GM19239 (cell line): ENCODE results near the gene SEC22C.
"Not testable (repeated sequence)": the region's sequence is repeated elsewhere in the genome, so short reads cannot be mapped to it uniquely, and the experiment has no call there.

Experiments
- DNase-seq: peaks from one replicate; pipeline ENCODE4 v3.0.0; 2011; ENCODE audit warnings: low spot score; ENCODE audit not compliant: insufficient read length
- FAIRE-seq: peaks from 2 replicates; lab custom pipeline; 2011; peaks lifted over from hg19 to GRCh38; lab: Jason Lieb, UNC

Gene SEC22C

GRCh38 chr3:42581709-42582473 is at the start of gene SEC22C:
SEC22C (minus strand) TSS chr3:42581967; CDS start chr3:42569046, 12,921 bp downstream.
- peak; percentile 99 for FAIRE-seq

DNA sequence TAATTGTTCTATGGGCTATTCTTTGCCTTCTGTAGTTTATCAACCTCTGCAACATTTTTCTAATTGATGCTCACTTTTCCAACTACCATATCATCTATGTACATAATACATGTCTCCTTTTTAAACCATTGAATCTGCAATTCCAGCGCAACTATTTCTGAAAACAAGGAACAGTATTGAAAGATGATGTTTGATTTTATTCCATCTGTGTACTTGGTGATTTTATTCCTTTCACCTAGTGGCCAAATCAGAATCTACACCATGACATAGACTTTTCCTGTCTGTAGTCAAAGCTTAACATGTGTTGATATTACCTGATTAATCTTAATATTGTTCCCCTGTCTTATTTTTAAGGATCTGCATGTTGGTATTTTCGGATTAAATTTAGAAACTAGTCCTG is 31.7 kb upstream of the SEC22C start:
- peak; percentile 4 for FAIRE-seq
- DNase-seq = no peak

More at GRCh38 chr3:42581709-42582473, at the start of gene SEC22C:
- DNase-seq = peak; percentile 90

DNA sequence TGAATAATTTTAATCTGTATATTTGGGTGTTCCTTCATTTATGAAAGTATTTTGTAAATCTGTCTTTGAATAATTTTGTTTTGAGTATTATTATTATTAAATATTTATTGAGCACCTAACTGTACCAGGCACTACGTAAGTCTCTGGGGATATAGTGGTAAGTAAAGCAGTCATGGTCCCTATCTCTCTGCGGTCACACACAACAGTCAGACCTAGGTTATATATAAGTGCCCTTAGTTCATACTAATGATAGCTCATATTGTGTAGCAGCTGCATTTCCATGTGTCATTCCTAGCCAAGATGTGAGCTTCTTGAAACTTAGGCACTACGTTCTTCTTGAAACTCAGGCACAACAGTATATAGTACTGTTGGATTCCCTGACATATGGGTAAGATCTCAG is 31.2 kb upstream of the SEC22C start:
- DNase-seq = no peak

DNA sequence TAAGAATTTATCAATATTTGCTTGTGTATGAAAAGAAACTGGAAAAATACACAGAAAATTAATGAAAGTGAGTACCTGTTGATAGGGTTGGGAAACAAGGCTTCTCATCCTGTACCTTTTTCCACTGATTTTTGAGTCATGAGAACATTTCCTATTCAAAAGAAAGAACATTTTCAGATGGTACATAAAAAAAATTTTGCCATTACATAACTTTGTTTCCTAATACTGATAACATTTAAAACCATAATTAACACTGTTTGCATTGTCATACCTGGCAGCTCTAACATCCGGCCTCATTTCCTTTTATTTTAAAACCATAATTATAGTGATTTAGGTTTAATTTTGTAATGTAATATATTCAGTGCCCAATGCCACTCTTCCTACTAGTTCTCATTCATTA is 30.4 kb upstream of the SEC22C start:
- FAIRE-seq = no peak
- DNase-seq = no peak

More for the DNA sequence above, 31.2 kb upstream of the SEC22C start:
- no peak for FAIRE-seq

GRCh38 chr3:42610976-42611375 is 29.2 kb upstream of the SEC22C start:
- no peak for DNase-seq
- no peak for FAIRE-seq

DNA sequence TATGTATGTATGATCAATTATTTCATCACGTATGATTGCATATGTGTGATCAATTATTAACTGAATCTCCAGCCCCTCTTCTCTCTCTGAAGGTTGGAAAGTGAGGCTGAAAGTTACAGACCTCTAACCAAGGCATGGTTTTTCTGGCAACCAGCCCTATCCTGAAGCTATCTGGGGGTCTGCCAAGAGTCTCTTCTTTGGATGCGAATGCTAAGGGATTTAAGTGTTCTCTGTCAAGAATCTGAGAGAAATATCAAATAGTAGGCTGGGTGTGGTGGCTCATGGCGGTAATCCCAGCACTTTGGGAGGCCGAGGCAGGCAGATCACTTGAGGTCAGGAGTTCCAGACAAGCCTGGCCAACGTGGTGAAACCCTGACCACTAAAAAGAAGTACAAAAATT is 26.8 kb upstream of the SEC22C start:
- no peak for FAIRE-seq
- no peak for DNase-seq

DNA sequence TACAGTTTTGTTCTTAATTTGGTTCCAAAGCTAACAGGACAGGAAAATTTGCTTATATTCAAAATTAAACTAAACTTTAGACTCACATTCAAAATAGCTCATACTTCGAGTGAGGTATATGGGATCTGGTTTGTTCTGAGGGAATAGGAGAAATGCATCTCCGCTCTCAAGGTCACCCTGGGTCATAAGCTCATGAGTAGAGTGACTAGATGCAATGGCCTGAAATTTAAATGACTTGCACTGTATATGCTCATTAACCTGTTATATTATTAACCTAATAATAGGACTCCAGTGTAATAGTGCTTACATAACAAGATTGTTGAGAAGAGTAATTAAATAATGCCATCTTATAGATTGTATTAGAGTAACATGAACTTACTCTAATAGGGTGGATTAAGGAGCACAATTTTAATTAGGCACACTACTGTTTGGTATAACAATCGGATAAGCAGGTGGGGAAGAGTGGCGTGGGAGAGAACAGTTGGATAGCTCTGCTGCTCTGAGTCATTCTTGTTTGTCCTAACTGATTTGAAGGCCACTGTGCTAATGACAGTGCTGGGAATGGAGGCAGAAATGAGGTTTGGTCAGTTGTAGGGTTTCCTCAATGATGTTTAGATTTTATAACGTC is 23.9 kb upstream of the SEC22C start:
- FAIRE-seq (no peak), DNase-seq (no peak)

DNA sequence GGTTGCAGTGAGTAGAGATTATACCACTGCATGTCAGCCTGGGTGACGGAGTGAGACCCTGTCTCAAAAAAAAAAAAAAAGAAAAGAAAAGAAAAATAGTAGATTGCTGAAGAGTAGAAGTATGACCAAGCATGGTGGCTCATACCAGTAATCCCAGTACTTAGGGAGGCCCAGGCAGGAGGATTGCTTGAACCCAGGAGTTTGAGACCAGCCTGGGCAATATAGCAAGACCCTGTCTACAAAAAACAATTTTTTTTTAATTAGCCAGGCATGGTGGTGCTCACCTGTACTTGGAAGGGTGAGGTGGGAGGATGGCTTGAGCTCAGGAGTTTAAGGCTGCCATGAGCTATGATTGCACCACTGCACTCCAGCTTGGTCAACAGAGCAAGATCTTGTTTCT is 21.2 kb upstream of the SEC22C start:
- DNase-seq = no peak
- no peak for FAIRE-seq

DNA sequence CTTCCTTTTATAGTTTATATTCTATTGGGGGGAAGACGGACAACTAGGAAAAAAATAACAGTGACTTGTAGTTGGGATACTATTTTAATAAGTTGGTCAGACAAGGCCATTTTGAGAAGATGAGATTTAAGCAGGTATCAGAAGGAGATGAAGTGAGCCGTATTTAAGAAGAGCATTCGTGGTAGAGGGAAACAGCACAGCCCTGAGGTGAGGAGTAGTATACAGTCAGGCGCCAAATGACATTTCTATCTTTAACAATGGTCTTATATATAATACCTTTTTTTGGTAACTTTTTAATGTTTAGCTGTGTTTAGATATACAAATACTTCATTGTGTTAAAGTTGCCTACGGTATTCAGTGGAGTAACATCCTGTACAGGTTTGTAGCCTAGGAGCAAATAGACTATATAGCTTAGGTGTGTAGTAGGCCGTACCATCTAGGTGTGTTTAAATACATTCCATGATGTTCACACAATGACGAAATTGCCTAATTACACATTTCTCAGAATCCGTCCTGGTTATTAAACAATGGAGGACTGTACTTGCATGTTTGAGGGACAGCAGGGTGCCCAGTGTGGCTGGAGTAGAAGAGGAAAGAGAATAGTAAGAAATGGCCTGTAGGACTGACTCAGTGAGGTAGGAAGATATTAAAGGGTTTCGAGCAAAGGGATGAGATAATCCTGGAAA is 20.3 kb upstream of the SEC22C start:
- DNase-seq = no peak
- peak; percentile 85 for FAIRE-seq

GRCh38 chr3:42600958-42601675 is 19.4 kb upstream of the SEC22C start:
- FAIRE-seq = peak; percentile 79
- no peak for DNase-seq

- DNase-seq (peak; percentile 68), FAIRE-seq (peak; percentile 96)
These were observed 18.6 kb upstream of the SEC22C start, which contains the start of gene NKTR for GRCh38 chr3:42600111-42600957. NKTR (plus strand) TSS chr3:42600686; CDS start chr3:42601007, 321 bp downstream.

DNA sequence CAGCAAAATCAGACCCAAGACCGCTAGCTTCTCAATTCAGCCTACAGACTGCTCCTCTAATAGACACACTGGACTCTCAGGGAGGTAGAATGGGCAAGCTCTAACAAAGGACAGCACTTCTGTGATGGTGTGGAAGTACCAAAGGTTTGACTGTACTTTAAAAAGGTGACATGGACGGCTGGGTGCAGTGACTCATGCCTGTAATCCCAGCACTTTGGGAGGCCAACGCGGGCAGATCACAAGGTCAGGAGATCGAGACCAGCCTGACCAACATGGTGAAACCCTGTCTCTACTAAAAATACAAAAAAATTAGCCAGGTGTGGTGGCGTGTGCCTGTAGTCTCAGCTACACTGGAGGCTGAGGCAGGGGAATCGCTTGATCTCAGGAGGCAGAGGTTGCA is 15.3 kb upstream of the SEC22C start:
- not testable (repeated sequence) for FAIRE-seq, DNase-seq

DNA sequence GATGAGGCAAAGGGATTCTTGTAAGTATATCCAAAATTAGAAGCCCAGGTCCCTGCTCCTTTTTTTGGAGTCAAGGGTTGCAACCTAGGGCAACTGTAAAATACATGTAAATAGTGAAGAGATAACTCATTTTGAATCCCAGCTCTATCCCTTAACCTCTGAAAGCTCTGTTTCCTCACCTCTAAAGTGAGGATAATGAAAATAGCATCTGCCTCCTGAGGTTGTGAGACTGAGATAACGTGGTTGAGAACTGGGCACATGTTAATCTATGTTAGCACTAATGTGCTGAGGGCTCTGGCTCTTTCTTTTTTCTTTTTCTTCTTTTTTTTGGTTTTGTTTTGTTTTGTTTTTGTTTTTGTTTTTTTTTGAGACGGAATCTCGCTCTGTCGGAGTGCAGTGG is 13.9 kb upstream of the SEC22C start:
- DNase-seq = no peak
- no peak for FAIRE-seq

GRCh38 chr3:42593635-42594034 is 11.9 kb upstream of the SEC22C start:
- no peak for FAIRE-seq
- no peak for DNase-seq

DNA sequence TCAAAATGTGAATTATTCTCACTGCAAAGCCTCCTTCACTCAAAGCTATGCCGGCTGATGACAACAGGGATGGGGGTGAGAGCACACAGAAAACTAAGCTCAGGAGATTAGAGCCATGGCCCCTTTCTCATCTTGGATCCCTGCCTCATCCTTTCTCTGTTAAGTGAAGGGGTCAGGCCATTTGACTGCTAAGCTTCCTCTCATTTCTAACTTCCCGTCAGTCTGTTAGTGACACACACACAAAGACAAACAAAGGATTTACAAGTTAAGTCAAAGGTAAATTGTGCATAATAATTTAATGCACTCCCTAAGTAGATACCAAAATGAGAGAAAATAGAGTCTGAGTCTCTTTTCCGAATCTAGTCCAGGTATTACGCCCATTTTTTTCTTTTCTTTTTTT is 10.0 kb upstream of the SEC22C start:
- FAIRE-seq (no peak), DNase-seq (no peak)

DNA sequence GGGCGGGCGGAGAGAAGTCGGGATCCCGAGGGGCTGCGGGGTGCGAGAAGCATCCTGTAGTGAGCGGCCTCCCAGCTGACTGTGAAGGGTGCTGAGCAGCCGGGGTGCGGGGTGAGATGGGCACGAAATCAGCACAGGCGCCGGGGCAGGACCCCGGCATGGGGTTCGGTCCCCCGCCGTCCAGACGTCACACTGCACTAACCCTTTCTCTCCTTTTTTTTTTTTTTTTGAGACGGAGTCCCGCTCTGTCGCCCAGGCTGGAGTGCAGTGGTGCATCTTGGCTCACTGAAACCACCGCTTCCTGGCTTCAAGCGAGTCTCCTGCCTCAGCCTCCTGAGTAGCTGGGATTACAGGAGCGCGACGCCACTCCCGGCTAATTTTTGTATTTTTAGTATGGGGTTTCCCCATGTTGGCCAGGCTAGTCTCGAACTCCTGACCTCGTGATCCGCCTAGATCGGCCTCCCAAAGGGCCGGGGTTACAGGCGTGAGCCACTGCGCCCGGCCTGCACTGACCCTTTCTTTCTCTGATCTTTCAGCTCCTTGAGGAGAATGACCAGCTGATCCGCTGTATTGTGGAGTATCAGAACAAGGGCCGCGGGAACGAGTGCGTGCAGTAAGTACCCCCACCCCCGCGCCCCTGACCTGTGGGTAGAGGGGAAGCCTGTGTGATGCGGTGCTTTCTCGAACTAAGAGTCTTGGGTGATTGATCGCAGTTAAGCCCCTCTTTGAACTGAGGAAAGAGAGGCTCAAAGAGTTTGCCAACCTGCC is 9.4 kb upstream of the SEC22C start:
- DNase-seq (no peak), FAIRE-seq (no peak)

GRCh38 chr3:42589382-42590109 is 7.8 kb upstream of the SEC22C start:
- FAIRE-seq (no peak), DNase-seq (no peak)

GRCh38 chr3:42588625-42589024 is 6.9 kb upstream of the SEC22C start:
- FAIRE-seq (no peak), DNase-seq (no peak)
